OCI-LY3 (cell line): ENCODE measurements around the gene CD6.

Source experiments
- EZH2phosphoT487 ChIP-seq: fragments of 200-600 bp; shearing (Covaris generic); IDR thresholded peaks from 2 replicates; pipeline ENCODE4 v1.6.1; 2018; ENCODE audit warnings: antibody characterized with exemption, mixed run types, low read depth
- TF ChIP-seq, protein P1 (sequence below): fragments of 200-600, 300-600 bp; sonication (generic); IDR thresholded peaks from 2 replicates; pipeline ENCODE4 v1.5.1; 2014; ENCODE audit warnings: antibody characterized with exemption, low read length, low read depth

GRCh38 chr11:60924906-60925853 is 46.3 kb upstream of the CD6 start:
- TF ChIP-seq, protein P1, sequence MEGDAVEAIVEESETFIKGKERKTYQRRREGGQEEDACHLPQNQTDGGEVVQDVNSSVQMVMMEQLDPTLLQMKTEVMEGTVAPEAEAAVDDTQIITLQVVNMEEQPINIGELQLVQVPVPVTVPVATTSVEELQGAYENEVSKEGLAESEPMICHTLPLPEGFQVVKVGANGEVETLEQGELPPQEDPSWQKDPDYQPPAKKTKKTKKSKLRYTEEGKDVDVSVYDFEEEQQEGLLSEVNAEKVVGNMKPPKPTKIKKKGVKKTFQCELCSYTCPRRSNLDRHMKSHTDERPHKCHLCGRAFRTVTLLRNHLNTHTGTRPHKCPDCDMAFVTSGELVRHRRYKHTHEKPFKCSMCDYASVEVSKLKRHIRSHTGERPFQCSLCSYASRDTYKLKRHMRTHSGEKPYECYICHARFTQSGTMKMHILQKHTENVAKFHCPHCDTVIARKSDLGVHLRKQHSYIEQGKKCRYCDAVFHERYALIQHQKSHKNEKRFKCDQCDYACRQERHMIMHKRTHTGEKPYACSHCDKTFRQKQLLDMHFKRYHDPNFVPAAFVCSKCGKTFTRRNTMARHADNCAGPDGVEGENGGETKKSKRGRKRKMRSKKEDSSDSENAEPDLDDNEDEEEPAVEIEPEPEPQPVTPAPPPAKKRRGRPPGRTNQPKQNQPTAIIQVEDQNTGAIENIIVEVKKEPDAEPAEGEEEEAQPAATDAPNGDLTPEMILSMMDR: no peak
- no peak for TF ChIP-seq EZH2phosphoT487
